HG02870 (cell line): ENCODE results near the gene INTS15.
A peak's percentile ranks its signal among the peaks of the same experiment; 100 is the strongest.

ENCODE experiments used
- ATAC-seq: cut with Tn5 transposase; IDR thresholded peaks from one replicate; pipeline ENCODE4 v1.9.1; 2021; ENCODE audit warnings: mild to moderate bottlenecking, moderate library complexity; ENCODE audit not compliant: unreplicated experiment

INTS15 gene

GRCh38 chr7:6589829-6590644 is at the start of gene INTS15:
Gene INTS15 (plus strand): TSS chr7:6590021. CDS start chr7:6590284, 263 bp downstream.
- peak; percentile 81 for ATAC-seq

GRCh38 chr7:6542368-6542767 is 47.5 kb upstream of the INTS15 start:
- no peak for ATAC-seq

GRCh38 chr7:6545398-6546126 is 44.3 kb upstream of the INTS15 start:
- ATAC-seq = peak; percentile 62

GRCh38 chr7:6546498-6547251 is 43.1 kb upstream of the INTS15 start:
- ATAC-seq = no peak

GRCh38 chr7:6547400-6547799 is 42.4 kb upstream of the INTS15 start:
- ATAC-seq = no peak

GRCh38 chr7:6551016-6551511 is 38.8 kb upstream of the INTS15 start, which contains the start of gene GRID2IP:
Gene GRID2IP (minus strand): TSS chr7:6551461. CDS start chr7:6551436, 25 bp downstream.
- no peak for ATAC-seq

- no peak for ATAC-seq
These were observed 36.3 kb upstream of the INTS15 start for GRCh38 chr7:6553448-6554044.

GRCh38 chr7:6554848-6555247 is 35.0 kb upstream of the INTS15 start:
- ATAC-seq = no peak

GRCh38 chr7:6556196-6556595 is 33.6 kb upstream of the INTS15 start:
- ATAC-seq = no peak

- no peak for ATAC-seq
These were observed 31.0 kb upstream of the INTS15 start for GRCh38 chr7:6558837-6559236.

GRCh38 chr7:6559896-6560295 is 29.9 kb upstream of the INTS15 start:
- ATAC-seq = no peak

GRCh38 chr7:6562106-6562505 is 27.7 kb upstream of the INTS15 start:
- no peak for ATAC-seq

GRCh38 chr7:6563936-6564770 is 25.7 kb upstream of the INTS15 start:
- no peak for ATAC-seq

GRCh38 chr7:6565655-6566054 is 24.2 kb upstream of the INTS15 start:
- no peak for ATAC-seq

- no peak for ATAC-seq
These were observed 21.9 kb upstream of the INTS15 start for GRCh38 chr7:6567886-6568285.

- no peak for ATAC-seq
These were observed 18.6 kb upstream of the INTS15 start for GRCh38 chr7:6571160-6571779.

GRCh38 chr7:6575281-6576023 is 14.4 kb upstream of the INTS15 start:
- no peak for ATAC-seq

- no peak for ATAC-seq
These were observed 13.6 kb upstream of the INTS15 start for GRCh38 chr7:6576024-6576866.
